Calu3 (cell line): Measurements from ENCODE around the gene OTOA. TPM values are rescaled to one million over a fixed set of nuclear protein-coding genes. Genes with fewer than 3 reads are reported as not detected.
"Not testable (repeated sequence)": the region's sequence is repeated elsewhere in the genome, so short reads cannot be mapped to it uniquely, and the experiment has no call there.

Experiments
- BruUV-seq: library from RNA; stranded (reverse); fragments of 400-500 nt; replicated peaks from 2 replicates; lab custom pipeline; 2021; lab: Mats Ljungman, UMichigan
- CTCF ChIA-PET: fragments of 300-600 bp; sonication (Branson Sonifier 250); formaldehyde crosslinking; loops from one replicate; lab custom pipeline; 2022; ENCODE audit warnings: antibody characterized with exemption; lab: Charles Lee
- DNase-seq: peaks from one replicate; pipeline ENCODE4 v3.0.0; 2022
- H3K27ac Mint-ChIP-seq: one replicate; pipeline ENCODE4 v1.8.0; 2022; ENCODE audit warnings: mixed read lengths; ENCODE audit not compliant: unreplicated experiment
- H3K27me3 Mint-ChIP-seq: one replicate; pipeline ENCODE4 v1.8.0; 2022; ENCODE audit warnings: mixed read lengths; ENCODE audit not compliant: unreplicated experiment
- H3K36me3 Mint-ChIP-seq: one replicate; pipeline ENCODE4 v1.8.0; 2022; ENCODE audit warnings: mild to moderate bottlenecking, moderate library complexity, mixed read lengths; ENCODE audit not compliant: insufficient read depth, unreplicated experiment
- H3K4me1 Mint-ChIP-seq: one replicate; pipeline ENCODE4 v1.8.0; 2022; ENCODE audit warnings: mild to moderate bottlenecking, low read depth, mixed read lengths; ENCODE audit not compliant: unreplicated experiment
- H3K4me3 Mint-ChIP-seq: one replicate; pipeline ENCODE4 v1.8.0; 2022; ENCODE audit warnings: mild to moderate bottlenecking, low read depth, moderate library complexity, mixed read lengths; ENCODE audit not compliant: unreplicated experiment
- H3K9me3 Mint-ChIP-seq: one replicate; pipeline ENCODE4 v1.8.0; 2022; ENCODE audit warnings: low read depth, mixed read lengths; ENCODE audit not compliant: unreplicated experiment
- CTCF ChIP-seq: fragments of 200-600 bp; IDR thresholded peaks from one replicate; pipeline ENCODE4 v1.8.0; 2022; ENCODE audit warnings: antibody characterized with exemption; ENCODE audit not compliant: unreplicated experiment
- intact Hi-C: fragments of 100-400 bp; cut with micrococcal nuclease; formaldehyde crosslinking; loops from one replicate; pipeline ENCODE4 v1.10.0; 2022; ENCODE audit not compliant: unreplicated experiment
- total RNA-seq: library from RNA; stranded (reverse); gene quantifications from 2 replicates; pipeline ENCODE4 v1.2.3, GENCODE V29; 2022

Gene OTOA
- total RNA-seq, 1 experiment from 2014 or later, result 0.40 TPM

GRCh38 chr16:21720533-21720932 is 56.8 kb downstream of the OTOA start:
- H3K4me1 Mint-ChIP-seq, result no peaks in the 10 kb centered on the region
- H3K27ac Mint-ChIP-seq, result no peak overlapping the region
- H3K27me3 Mint-ChIP-seq, result no peaks in the 10 kb centered on the region
- H3K36me3 Mint-ChIP-seq, result no peaks in the 10 kb centered on the region
- TF ChIP-seq CTCF, result no peak
- no peak overlapping the region for H3K4me3 Mint-ChIP-seq
- no TSS peak for BruUV-seq
- CTCF ChIA-PET, result no interaction called here
- no peaks in the 10 kb centered on the region for H3K9me3 Mint-ChIP-seq
- DNase-seq, result no peak
- intact Hi-C loops, result no loop called here

- Mint-ChIP-seq H3K4me1 (no peaks in the 10 kb centered on the region), H3K9me3 (no peaks in the 10 kb centered on the region), H3K27me3 (no peaks in the 10 kb centered on the region), H3K36me3 (no peaks in the 10 kb centered on the region), H3K27ac (no peak overlapping the region), H3K4me3 (no peak overlapping the region)
- CTCF ChIA-PET, result no interaction called here
- intact Hi-C loops, result no loop called here
- TF ChIP-seq CTCF, result no peak
- no peak for DNase-seq
- no TSS peak for BruUV-seq
Measured at GRCh38 chr16:21722771-21723455, 59.1 kb downstream of the OTOA start.

GRCh38 chr16:21723532-21723931 is 59.8 kb downstream of the OTOA start:
- Mint-ChIP-seq H3K4me1 (no peaks in the 10 kb centered on the region), H3K27me3 (no peaks in the 10 kb centered on the region), H3K9me3 (no peaks in the 10 kb centered on the region), H3K36me3 (no peaks in the 10 kb centered on the region), H3K27ac (no peak overlapping the region), H3K4me3 (no peak overlapping the region)
- BruUV-seq, result no TSS peak
- no peak for DNase-seq
- intact Hi-C loops, result no loop called here
- CTCF ChIA-PET, result no interaction called here
- no peak for TF ChIP-seq CTCF

- CTCF ChIA-PET, result interaction anchor here (0.6 kb wide), 1 partner anchor 566 kb away, joined by 3 read pairs; no protein-coding TSS in a partner anchor
- BruUV-seq, result no TSS peak
- H3K27ac Mint-ChIP-seq, result no peak overlapping the region
- TF ChIP-seq CTCF, result no peak
- H3K27me3 Mint-ChIP-seq, result no peaks in the 10 kb centered on the region
- no peaks in the 10 kb centered on the region for H3K4me1 Mint-ChIP-seq
- no peaks in the 10 kb centered on the region for H3K36me3 Mint-ChIP-seq
- H3K9me3 Mint-ChIP-seq, result no peaks in the 10 kb centered on the region
- intact Hi-C loops, result no loop called here
- no peak for DNase-seq
- no peak overlapping the region for H3K4me3 Mint-ChIP-seq
Measured at GRCh38 chr16:21727344-21727743, 63.6 kb downstream of the OTOA start.

GRCh38 chr16:21731233-21731632 is 67.5 kb downstream of the OTOA start:
- H3K27ac Mint-ChIP-seq, H3K36me3 Mint-ChIP-seq, H3K9me3 Mint-ChIP-seq, CTCF ChIA-PET, H3K27me3 Mint-ChIP-seq, DNase-seq, H3K4me1 Mint-ChIP-seq, H3K4me3 Mint-ChIP-seq, BruUV-seq, intact Hi-C loops: not testable (repeated sequence)

- intact Hi-C loops, CTCF ChIA-PET, H3K27me3 Mint-ChIP-seq, H3K4me3 Mint-ChIP-seq, H3K36me3 Mint-ChIP-seq, DNase-seq, H3K27ac Mint-ChIP-seq, H3K4me1 Mint-ChIP-seq, BruUV-seq, H3K9me3 Mint-ChIP-seq: not testable (repeated sequence)
Measured at GRCh38 chr16:21740637-21741036, 76.9 kb downstream of the OTOA start.
